ENCODE measurements around the gene CAPN11. TPM values are rescaled to one million over a fixed set of nuclear protein-coding genes. Genes with fewer than 3 reads are reported as not detected.
"Not testable (repeated sequence)": the region's sequence is repeated elsewhere in the genome, so short reads cannot be mapped to it uniquely, and the experiment has no call there.

CAPN11 gene
- total RNA-seq, 4 donors from 2014 or later, result 0.42 TPM; not detected in 3

DNA sequence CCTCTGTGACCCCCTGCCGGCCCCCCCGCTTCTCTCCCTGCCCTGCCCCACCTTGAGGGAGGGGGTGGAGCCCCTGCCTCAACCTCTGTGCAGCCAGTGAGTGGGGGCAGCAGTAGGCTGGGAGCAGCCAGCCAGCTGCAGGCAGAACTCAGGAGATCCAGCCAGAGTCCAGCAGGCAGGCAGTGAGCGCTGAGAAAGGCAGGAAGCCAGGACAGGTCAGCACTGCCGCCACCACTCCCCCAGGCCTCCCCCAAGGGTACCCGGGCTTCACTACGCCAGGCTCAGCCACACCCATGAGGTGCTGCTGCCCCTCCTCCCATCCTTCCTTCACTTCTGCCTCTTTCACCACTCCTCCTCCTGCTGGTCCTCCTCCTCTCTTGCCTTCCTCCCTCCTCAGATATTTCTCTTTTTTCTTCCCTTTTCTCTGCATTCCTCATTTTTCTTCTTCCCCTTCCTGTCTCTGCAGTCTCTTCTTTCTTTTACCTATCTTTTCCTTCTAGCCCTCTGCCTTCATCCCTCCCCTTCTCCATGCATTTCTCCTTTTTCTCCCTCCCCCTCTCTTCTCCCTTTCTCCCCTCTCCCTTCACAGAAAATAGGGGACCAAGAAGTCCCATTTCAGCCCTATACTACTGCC lies 19.8 kb upstream of the CAPN11 start:
- no peaks in the 10 kb centered on the region for H3K9me3 ChIP-seq
- peaks cover 2 to 82% of the 10 kb centered on the region in 2 donors for H3K36me3 ChIP-seq
- in situ Hi-C loops (cut with MboI; ENCODE audit: low sequenced_read_pairs in 4 of 4) (no loop called here), intact Hi-C loops (cut with DNase I; ENCODE audit: low total_unique reads) (no loop called here)
- H3K27me3 ChIP-seq, result no peaks in the 10 kb centered on the region
- H3K4me1 ChIP-seq, result peaks cover 0 to 3% of the 10 kb centered on the region in 2 donors
- no peak for DNase-seq
- no peak for ATAC-seq
- H3K27ac ChIP-seq, result no peak overlapping the region
- TF ChIP-seq, protein P1, sequence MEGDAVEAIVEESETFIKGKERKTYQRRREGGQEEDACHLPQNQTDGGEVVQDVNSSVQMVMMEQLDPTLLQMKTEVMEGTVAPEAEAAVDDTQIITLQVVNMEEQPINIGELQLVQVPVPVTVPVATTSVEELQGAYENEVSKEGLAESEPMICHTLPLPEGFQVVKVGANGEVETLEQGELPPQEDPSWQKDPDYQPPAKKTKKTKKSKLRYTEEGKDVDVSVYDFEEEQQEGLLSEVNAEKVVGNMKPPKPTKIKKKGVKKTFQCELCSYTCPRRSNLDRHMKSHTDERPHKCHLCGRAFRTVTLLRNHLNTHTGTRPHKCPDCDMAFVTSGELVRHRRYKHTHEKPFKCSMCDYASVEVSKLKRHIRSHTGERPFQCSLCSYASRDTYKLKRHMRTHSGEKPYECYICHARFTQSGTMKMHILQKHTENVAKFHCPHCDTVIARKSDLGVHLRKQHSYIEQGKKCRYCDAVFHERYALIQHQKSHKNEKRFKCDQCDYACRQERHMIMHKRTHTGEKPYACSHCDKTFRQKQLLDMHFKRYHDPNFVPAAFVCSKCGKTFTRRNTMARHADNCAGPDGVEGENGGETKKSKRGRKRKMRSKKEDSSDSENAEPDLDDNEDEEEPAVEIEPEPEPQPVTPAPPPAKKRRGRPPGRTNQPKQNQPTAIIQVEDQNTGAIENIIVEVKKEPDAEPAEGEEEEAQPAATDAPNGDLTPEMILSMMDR (IDR thresholded peaks at IDR 0.05 in 4 of 5, conservative IDR thresholded peaks at IDR 0.05 in 1 of 5), result no peak
- no peak for TF ChIP-seq POLR2A (IDR thresholded peaks at IDR 0.05)
- no peak overlapping the region for H3K4me3 ChIP-seq

DNA sequence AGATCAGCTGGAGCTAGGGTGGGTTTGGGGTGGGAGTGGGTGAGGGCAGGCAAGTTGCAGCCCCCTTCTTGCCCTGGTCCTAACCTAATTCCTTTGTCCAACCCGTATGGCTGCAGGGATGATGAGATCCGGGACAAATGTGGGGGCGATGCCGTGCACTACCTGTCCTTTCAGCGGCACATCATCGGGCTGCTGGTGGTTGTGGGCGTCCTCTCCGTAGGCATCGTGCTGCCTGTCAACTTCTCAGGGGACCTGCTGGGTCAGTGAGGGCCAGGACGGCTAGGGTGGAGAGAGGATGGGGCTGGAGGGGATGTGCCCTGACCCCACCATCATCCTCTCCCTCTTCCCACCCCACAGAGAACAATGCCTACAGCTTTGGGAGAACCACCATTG lies 19.3 kb upstream of the CAPN11 start:
- in situ Hi-C loops (cut with MboI; ENCODE audit: low sequenced_read_pairs in 4 of 4), result no loop called here
- H3K4me3 ChIP-seq, result no peak overlapping the region
- TF ChIP-seq, protein P1 (IDR thresholded peaks at IDR 0.05 in 4 of 5, conservative IDR thresholded peaks at IDR 0.05 in 1 of 5), result no peak
- no peak for TF ChIP-seq POLR2A (IDR thresholded peaks at IDR 0.05)
- no peaks in the 10 kb centered on the region for H3K9me3 ChIP-seq
- no peaks in the 10 kb centered on the region for H3K4me1 ChIP-seq
- H3K27me3 ChIP-seq, result no peaks in the 10 kb centered on the region
- ATAC-seq, result no peak
- DNase-seq, result no peak
- no peak overlapping the region for H3K27ac ChIP-seq
- intact Hi-C loops (cut with DNase I; ENCODE audit: low total_unique reads), result no loop called here
- peaks cover 2 to 84% of the 10 kb centered on the region in 2 donors for H3K36me3 ChIP-seq

DNA sequence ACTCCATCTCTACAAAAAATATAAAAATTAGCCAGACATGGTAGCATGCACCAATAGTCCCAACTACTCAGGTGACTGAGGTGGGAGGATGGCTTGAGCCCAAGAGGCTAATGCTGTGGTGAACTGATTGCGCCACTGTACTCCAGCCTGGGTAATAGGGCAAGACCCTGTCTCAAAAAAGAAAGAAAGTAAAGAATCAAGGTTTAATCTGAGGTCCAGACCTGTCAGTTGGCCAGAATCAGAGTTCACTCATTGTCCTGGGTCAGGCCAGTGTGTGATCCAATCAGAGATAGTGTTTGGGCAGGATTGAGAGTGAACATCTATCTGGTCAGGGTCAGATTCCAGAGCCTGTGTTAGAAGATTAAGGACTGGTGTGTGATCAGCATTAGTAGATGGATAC lies 15.8 kb upstream of the CAPN11 start:
- Histone ChIP-seq H3K4me1 (no peaks in the 10 kb centered on the region), H3K27ac (no peak overlapping the region), H3K36me3 (peaks cover 2 to 83% of the 10 kb centered on the region in 2 donors), H3K4me3 (no peak overlapping the region), H3K9me3 (no peaks in the 10 kb centered on the region), H3K27me3 (no peaks in the 10 kb centered on the region)
- intact Hi-C loops (cut with DNase I; ENCODE audit: low total_unique reads) (no loop called here), in situ Hi-C loops (cut with MboI; ENCODE audit: low sequenced_read_pairs in 4 of 4) (loop anchor here in 2 of 4 donors (5.0 kb wide), 1 partner anchor 41 kb away; no protein-coding TSS in a partner anchor)
- no peak for ATAC-seq
- no peak for DNase-seq
- no peak for TF ChIP-seq POLR2A (IDR thresholded peaks at IDR 0.05)
- TF ChIP-seq, protein P1 (IDR thresholded peaks at IDR 0.05 in 4 of 5, conservative IDR thresholded peaks at IDR 0.05 in 1 of 5), result no peak

DNA sequence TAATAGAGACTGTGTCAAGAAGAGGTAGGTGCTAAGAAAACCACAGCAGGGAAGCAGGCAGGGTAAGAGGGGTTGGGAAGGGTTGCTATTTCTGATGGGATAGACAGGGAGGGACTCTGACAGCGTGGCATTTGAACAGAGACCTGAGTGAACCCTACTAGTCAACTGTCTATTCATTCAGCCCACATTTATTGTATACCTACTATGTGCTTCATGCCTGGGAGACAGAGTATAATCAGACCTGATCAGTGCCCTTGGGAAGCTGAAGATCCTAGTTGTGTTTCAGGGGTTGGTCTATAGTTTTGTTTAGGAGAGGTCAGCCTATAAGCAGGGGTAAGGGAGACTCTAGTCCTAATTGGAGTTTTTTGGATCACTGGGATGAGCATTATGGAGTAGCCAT lies 14.9 kb upstream of the CAPN11 start:
- DNase-seq (no peak), ATAC-seq (no peak)
- TF ChIP-seq, protein P1 (IDR thresholded peaks at IDR 0.05 in 4 of 5, conservative IDR thresholded peaks at IDR 0.05 in 1 of 5), result no peak
- no peak for TF ChIP-seq POLR2A (IDR thresholded peaks at IDR 0.05)
- H3K4me1 ChIP-seq, result no peaks in the 10 kb centered on the region
- intact Hi-C loops (cut with DNase I; ENCODE audit: low total_unique reads) (no loop called here), in situ Hi-C loops (cut with MboI; ENCODE audit: low sequenced_read_pairs in 4 of 4) (loop anchor here in 2 of 4 donors (5.0 kb wide), 1 partner anchor 41 kb away; no protein-coding TSS in a partner anchor)
- H3K36me3 ChIP-seq, result peaks cover 2 to 86% of the 10 kb centered on the region in 2 donors
- no peak overlapping the region for H3K27ac ChIP-seq
- H3K4me3 ChIP-seq, result no peak overlapping the region
- H3K9me3 ChIP-seq, result no peaks in the 10 kb centered on the region
- H3K27me3 ChIP-seq, result no peaks in the 10 kb centered on the region

DNA sequence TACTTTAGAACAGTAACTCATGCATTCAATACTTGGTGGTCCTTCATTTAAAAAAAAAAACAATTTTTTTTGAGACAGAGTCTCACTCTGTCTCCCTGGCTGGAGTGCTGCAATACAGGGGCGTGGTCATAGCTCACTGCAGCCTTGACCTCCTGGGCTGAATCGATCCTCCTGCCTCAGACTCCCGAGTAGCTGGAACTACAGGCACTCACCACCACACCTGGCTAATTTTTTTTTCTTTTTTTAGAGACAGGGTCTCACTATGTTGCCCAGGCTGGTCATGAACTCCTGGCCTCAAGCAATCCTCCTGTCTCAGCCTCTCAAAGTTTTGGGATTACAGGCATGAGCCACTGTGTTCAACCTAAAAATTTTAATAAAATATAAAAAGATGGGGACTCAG lies 14.1 kb upstream of the CAPN11 start:
- H3K9me3 ChIP-seq; DNase-seq; H3K4me3 ChIP-seq; ATAC-seq; H3K4me1 ChIP-seq; intact Hi-C loops (cut with DNase I; ENCODE audit: low total_unique reads); H3K27me3 ChIP-seq; H3K27ac ChIP-seq: not testable (repeated sequence)
- H3K36me3 ChIP-seq, result peaks cover 2 to 86% of the 10 kb centered on the region in 2 donors
- in situ Hi-C loops (cut with MboI; ENCODE audit: low sequenced_read_pairs in 4 of 4), result loop anchor here in 2 of 4 donors (5.0 kb wide), 1 partner anchor 42 kb away; no protein-coding TSS in a partner anchor

Measured in gastrocnemius medialis (tissue), 4 donors.